ENCODE results near the gene MARCHF3. TPM values are rescaled to one million over a fixed set of nuclear protein-coding genes. Genes with fewer than 3 reads are reported as not detected.
A peak's percentile ranks its signal among the peaks of the same experiment; 100 is the strongest.

MARCHF3 gene
- total RNA-seq, 4 donors from 2014 or later, result 1.7 to 13.9 (median 2.5) TPM

- peak overlapping the region; percentile 74 to 84 (median 81) for H3K4me3 ChIP-seq
- H3K4me1 ChIP-seq, result peaks cover 6 to 21% (median 19%) of the 10 kb centered on the region in 4 donors
- H3K9me3 ChIP-seq, result no peaks in the 10 kb centered on the region
- TF ChIP-seq POLR2A (IDR thresholded peaks at IDR 0.05; ENCODE audit: low read depth), result no peak
- TF ChIP-seq POLR2AphosphoS5 (IDR thresholded peaks at IDR 0.05), result no peak
- no peak for TF ChIP-seq EP300 (IDR thresholded peaks at IDR 0.05)
- peak in 2 of 3 experiments; percentile 22 to 55 for TF ChIP-seq CTCF (IDR thresholded peaks at IDR 0.05)
- H3K27me3 ChIP-seq, result peaks cover 0 to 20% (median 0%) of the 10 kb centered on the region in 4 donors
- no peaks in the 10 kb centered on the region for H3K36me3 ChIP-seq
- WGBS, result 5% methylated on average over 5 of the region's 51 CpGs
- no peak for DNase-seq (ENCODE audit: extremely low spot score)
- intact Hi-C loops (cut with DNase I), result no loop called here
- H3K27ac ChIP-seq (replicated peaks in 1 of 4), result peak overlapping the region; percentile 87 to 88 (median 88)
Measured at GRCh38 chr5:127029581-127030258, 638 bp downstream of the MARCHF3 start.

- Histone ChIP-seq H3K4me3 (peak overlapping the region; percentile 74 to 84 (median 81)), H3K27ac (replicated peaks in 1 of 4) (no peak overlapping the region), H3K9me3 (no peaks in the 10 kb centered on the region), H3K27me3 (peaks cover 0 to 16% (median 0%) of the 10 kb centered on the region in 4 donors), H3K4me1 (peaks cover 6 to 21% (median 19%) of the 10 kb centered on the region in 4 donors), H3K36me3 (no peaks in the 10 kb centered on the region)
- DNase-seq (ENCODE audit: extremely low spot score), result no peak
- WGBS, result 64% methylated on average over 12 of the region's 12 CpGs
- intact Hi-C loops (cut with DNase I), result no loop called here
- TF ChIP-seq CTCF (IDR thresholded peaks at IDR 0.05), result no peak
- TF ChIP-seq EP300 (IDR thresholded peaks at IDR 0.05), result no peak
- TF ChIP-seq POLR2AphosphoS5 (IDR thresholded peaks at IDR 0.05), result no peak
- TF ChIP-seq POLR2A (IDR thresholded peaks at IDR 0.05; ENCODE audit: low read depth), result no peak
Measured at GRCh38 chr5:127028822-127029457, 1.4 kb downstream of the MARCHF3 start.

- peaks cover 0 to 11% (median 0%) of the 10 kb centered on the region in 4 donors for H3K27me3 ChIP-seq
- DNase-seq (ENCODE audit: extremely low spot score), result no peak
- 94% methylated on average over 1 of the region's 1 CpG for WGBS
- no peaks in the 10 kb centered on the region for H3K36me3 ChIP-seq
- no peaks in the 10 kb centered on the region for H3K9me3 ChIP-seq
- peaks cover 6 to 21% (median 19%) of the 10 kb centered on the region in 4 donors for H3K4me1 ChIP-seq
- no peak overlapping the region for H3K4me3 ChIP-seq
- no peak overlapping the region for H3K27ac ChIP-seq (replicated peaks in 1 of 4)
- intact Hi-C loops (cut with DNase I), result no loop called here
- no peak for TF ChIP-seq POLR2AphosphoS5 (IDR thresholded peaks at IDR 0.05)
- TF ChIP-seq CTCF (IDR thresholded peaks at IDR 0.05), result no peak
- TF ChIP-seq EP300 (IDR thresholded peaks at IDR 0.05), result no peak
- no peak for TF ChIP-seq POLR2A (IDR thresholded peaks at IDR 0.05; ENCODE audit: low read depth)
Measured at GRCh38 chr5:127027539-127027938, 2.8 kb downstream of the MARCHF3 start.

- 93% methylated on average over 2 of the region's 2 CpGs for WGBS
- no peaks in the 10 kb centered on the region for H3K27me3 ChIP-seq
- no peak for DNase-seq (ENCODE audit: extremely low spot score)
- intact Hi-C loops (cut with DNase I), result no loop called here
- peaks cover 2 to 15% (median 15%) of the 10 kb centered on the region in 4 donors for H3K4me1 ChIP-seq
- no peaks in the 10 kb centered on the region for H3K36me3 ChIP-seq
- H3K9me3 ChIP-seq, result no peaks in the 10 kb centered on the region
- no peak overlapping the region for H3K4me3 ChIP-seq
- TF ChIP-seq EP300 (IDR thresholded peaks at IDR 0.05) (no peak), POLR2AphosphoS5 (IDR thresholded peaks at IDR 0.05) (no peak), CTCF (IDR thresholded peaks at IDR 0.05) (no peak), POLR2A (IDR thresholded peaks at IDR 0.05; ENCODE audit: low read depth) (no peak)
- H3K27ac ChIP-seq (replicated peaks in 1 of 4), result no peak overlapping the region
Measured at GRCh38 chr5:127026166-127026565, 4.2 kb downstream of the MARCHF3 start.

All from esophagus muscularis mucosa (tissue), 4 donors.